ENCODE data around the gene NID1.
A peak's percentile ranks its signal among the peaks of the same experiment; 100 is the strongest.

Gene NID1

DNA sequence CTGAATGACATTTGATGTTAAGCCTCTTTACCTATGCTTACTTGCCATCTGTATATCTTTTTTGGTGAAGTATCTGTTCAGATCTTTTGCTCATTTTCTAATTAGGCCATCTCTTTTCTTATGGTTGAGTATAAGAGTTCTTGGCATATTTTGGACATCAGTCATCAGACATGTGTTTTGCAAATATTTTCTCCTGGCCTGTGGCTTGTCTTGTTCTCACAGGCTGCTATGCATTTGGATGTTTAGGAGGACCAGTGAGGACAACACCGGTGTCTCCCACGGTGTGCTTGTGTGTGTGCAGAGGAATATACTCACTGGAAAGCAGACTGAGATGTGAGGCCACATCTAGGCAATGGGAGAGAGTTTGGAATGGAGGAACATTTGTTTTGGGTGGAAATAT is 111.1 kb downstream of the NID1 start:
- no peak for DNase-seq

DNA sequence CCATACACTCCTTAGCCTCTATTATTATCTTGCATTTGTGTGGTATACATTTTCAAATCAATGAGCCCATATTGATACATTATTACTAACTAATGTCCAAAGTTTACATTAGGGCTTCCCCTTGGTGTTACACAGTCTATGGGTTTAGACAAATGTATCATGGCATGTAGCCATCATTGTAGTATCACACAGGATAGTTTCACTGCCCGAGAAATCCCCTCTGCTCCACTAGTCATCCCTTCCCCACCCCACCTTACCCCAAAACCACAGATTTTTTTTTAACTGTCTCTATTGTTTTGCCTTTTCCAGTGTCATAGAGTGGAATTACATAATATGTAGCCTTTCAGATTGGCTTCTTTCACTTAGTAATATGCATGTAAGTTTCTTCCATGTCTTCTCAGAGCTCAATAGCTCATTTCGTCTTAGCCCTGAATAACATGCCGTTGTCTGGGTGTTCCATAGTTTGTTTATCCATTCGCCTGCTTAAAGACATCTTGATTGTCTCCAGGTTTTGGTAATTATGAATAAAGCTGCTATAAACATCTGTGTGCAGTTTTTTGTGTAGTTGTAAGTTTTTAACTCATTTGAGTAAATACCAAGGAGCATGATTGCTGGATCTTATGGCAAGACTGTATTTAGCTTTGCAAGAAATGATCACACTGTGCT is 111.8 kb downstream of the NID1 start:
- DNase-seq, result peak; percentile 20

GRCh38 chr1:235951661-235952060 is 113.2 kb downstream of the NID1 start:
- peak; percentile 15 for DNase-seq

DNA sequence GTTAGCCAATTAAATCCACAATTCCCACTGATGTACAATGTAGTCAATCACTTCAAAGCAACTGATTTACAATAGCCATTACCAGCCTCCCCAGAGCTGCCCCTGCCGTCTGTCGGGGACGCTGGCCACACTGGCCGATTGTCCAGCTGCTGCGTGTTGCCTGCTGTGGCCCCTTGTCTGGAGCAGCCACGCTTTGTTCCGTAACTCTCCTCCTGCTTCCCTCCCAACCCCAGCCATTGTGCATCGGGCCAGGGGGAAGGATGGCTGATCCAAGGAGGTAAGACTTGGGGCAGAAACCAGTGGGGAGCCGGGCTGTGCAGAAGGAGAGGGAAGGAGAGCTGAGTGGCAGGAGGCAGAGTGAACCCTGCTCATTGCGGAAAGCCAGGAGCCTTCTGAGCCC is 114.6 kb downstream of the NID1 start:
- no peak for DNase-seq

GRCh38 chr1:235948774-235949427 is 116.0 kb downstream of the NID1 start:
- DNase-seq, result no peak

GRCh38 chr1:235947989-235948388 is 116.9 kb downstream of the NID1 start:
- DNase-seq, result no peak

DNA sequence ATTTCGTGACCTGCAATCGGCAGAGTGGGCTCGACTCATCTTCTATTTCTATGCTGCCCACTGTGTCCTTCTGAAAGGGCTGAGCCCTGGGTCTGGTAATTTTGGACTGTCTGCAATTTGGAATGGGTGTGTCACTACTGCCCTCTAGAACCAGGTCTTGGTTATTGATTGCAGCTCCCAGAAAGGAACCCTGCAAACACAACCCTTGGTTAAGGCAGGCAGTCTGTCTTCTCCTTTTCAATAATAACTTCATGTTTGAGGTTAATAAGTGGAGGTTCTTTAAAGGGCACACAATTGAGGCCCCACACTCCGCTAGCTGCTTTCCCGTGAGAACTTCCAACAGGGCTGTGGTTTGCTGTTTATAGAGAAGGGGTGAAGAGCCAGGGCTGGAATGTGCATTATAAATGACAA is 118.3 kb downstream of the NID1 start:
- DNase-seq, result peak; percentile 36

DNA sequence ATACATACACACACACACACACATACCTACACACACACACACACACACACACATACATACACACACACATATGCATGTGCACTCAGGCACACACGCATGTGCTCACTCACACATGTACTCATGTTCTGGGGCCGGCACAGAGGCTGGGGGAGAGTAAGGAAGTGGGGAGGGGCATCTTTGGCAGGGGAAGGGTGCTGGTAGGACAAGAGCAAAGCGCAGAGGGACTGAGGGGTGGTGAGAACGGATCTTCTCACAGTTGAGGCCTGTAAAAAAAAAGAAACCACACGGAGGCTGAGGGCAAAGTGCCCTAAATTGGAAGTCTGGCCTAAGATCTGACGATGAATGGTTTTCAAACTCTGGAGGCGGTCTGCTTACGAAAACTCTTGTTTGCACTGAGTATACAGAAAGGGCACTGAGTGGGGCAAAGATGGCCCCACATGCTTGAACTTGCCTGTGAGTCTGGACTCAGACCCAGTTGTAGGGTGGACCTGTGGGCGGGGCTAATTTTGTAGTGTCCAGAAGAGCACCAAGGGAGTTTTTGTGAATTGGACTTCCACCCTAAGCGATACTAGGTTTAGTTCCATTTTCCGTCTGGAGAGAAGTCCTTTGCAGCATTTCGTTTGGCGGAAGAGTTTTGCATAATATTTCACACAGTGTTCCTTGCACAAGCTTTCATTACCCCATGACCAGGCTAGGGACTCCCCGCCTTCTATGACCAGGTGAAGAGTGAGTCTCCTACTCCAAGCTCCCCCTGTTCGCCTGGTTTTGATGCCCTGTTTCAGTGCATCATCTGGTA is 118.9 kb downstream of the NID1 start:
- DNase-seq, result peak; percentile 29

DNA sequence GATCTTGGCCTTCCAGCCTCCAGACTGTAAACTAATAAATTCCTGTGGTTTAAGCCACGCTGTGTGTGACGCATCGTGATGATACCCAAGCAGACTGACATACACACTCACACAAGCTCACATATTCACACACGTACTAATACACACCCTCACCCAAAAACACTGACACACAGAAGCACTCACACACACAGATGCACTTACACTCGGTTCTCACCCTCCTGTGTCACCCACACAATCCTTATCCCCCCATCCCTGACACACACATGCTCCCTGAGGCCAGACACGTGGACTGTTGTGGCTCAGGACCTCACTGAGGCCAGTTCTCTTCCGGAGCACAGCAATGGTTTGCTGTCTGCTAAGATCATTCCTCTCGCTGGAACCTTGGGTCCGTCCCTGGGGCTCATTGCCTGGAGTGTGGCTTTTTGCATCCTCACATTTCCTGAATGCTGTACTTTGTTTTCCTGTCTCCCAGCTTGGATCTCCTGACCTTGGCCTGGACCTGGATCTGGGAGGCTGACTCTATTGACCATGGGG is 121.2 kb downstream of the NID1 start:
- no peak for DNase-seq

DNA sequence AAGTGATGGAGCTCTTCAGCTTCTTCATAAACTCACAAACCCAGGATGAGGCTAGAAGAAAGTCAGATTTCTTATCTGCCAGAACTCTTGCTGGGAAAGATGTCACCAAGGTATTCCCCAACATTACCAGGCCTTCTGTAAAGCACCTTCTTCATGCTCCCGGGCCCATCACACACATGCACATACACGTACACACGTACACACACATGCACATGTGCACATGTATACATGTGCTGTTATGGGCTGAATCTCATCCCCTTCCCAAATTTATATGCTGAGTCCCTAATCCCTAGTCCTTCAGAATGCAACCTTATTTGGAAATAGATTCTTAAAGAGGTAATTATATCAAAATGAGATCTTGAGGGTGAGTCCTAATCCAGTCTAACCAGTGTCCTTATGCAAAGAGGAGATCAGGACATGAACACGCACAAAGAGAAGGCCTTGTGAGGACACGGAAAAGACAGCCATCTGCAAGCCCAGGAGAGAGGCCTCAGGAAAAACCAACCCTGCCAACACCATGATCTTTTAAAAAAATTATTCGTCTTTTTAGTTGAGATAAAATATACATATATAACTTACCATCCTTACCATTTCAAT is 121.8 kb downstream of the NID1 start:
- no peak for DNase-seq

GRCh38 chr1:235942625-235942934 is 122.3 kb downstream of the NID1 start:
- no peak for DNase-seq

- no peak for DNase-seq
These were observed 122.8 kb downstream of the NID1 start for GRCh38 chr1:235941876-235942624.

DNA sequence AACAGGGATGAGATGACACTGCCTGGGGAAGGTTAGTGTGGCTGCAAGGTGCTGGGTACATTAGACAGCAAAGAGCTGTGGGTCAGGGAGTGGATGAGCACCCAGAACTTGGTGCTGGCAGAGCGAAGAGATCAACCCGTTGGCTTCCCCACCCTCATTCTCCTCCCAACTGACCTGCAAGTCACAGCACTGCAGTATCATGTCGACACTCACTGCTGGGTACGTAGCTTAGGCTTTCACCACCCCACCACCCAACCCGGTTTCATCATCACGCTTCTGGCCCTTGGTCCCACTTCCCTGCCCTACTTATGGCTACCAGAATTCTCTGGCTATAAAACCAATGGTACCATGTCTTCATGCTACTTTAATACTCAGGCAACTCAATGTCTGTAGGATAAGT is 124.6 kb downstream of the NID1 start:
- DNase-seq, result no peak

- no peak for DNase-seq
These were observed 125.5 kb downstream of the NID1 start for GRCh38 chr1:235939480-235939775.

GRCh38 chr1:235938709-235939479 is 126.0 kb downstream of the NID1 start:
- DNase-seq, result peak; percentile 27

DNA sequence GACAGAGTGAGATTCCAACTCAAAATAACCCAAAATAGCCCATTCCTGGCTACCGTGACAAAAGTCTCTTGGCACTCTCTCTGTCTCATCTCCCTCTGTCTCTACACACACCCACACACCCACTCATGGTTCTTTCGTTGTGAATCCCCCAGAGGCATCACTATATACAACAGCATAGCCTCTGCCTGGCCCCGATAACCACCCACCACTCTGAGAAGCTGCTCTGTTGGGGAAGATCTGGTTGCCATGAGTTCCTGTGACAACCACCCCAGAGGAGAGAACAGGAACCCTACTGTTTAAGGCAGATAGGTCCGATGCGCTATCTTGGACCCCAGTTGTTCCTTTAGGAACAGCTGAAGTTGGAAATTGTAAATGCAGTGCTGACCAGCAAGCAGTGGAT is 127.8 kb downstream of the NID1 start:
- DNase-seq, result no peak

DNA sequence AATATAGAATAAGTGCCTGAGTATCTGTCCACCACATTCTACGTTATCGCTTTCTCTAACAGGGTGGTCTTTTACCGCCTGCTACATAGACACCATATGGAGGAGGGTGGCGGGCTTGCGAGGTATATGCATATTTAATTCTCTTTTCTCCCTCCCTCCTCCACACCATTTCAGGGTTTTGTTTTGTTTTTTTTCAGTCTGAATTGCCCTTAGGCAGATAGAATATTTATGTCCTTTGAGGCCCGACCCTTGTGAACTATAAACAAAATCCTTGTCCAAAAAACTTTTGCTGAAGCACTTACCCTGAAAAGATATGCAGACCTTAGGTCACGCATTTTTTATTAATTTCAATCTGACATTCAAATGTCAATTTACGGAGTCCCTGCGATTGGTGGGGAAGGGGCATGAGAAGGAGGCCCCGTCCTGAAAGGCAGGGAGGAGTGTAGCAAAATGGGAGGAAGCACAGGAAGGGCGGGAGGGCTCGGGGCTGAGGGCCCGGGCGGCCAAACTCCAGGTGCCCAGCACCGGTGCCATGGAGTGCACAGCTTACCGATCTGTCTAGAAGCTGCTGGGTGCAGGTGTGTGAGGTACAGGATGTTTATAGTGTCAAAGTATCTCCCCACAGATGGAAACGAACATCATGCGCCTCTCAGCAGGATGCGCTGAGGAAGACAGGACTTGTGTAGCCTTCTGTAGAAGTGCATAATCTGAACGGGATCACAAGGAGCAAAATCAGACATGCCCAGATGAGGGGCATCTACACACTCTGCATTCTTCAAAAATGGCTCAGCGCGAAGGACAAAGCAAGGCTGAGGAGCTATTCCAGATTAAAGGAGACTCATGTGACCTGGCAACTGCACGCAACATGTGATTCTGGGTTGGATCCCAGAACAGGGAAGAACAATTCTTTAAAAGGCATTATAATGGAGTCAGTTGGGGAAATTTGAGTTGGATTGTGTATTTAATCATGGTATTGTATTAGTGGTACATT is 129.4 kb downstream of the NID1 start:
- DNase-seq, result no peak

DNA sequence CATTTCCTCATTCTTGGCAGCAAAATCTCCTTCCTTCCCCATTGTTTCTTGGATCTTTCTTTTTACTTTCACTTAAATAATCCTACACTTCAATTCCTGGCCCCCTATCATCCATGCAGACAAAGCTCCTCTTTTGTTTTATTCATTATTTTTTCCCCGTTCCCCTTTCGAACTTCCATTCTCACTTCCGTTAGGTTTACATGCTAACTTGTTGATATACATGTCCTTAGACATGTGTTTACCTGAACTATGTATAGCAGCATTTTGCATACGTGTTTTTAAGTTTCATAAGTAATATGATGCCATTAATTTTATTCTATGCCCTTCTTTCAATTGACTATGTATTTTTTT is 131.1 kb downstream of the NID1 start:
- no peak for DNase-seq

DNA sequence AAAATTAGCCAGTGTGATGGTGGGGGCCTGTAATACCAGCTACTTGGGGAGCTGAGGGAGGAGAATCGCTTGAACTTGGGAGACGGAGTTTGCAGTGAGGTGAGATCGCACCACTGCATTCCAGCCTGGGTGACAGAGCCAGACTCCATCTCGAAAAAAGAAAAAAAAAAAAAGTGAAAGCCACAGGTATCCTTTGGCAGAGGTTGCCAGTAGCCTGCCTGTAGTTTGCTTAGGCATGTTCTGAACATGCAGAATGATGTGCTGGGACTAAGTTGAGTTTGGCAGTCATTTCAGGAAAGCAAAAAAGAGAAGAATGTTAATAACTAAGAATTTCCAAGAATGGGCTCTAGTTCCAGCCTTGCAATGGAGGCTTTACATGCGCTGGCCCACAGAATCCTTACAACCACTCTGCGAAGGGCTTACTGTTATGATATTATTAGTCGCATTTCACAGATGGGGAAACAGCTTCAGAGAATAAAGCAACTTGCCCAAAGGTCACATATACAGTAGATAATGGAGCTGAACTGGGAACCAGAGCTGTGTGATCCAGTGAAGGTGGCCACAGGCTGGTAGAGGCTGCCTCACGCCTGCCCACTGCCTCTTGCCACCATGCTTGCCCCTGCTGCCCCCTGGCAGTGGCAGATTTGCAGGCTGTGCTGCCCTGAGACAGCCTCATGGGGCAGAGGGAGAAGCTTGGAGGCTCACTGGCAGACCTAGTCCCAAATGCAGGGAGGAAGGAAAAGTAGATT is 131.7 kb downstream of the NID1 start:
- no peak for DNase-seq

DNA sequence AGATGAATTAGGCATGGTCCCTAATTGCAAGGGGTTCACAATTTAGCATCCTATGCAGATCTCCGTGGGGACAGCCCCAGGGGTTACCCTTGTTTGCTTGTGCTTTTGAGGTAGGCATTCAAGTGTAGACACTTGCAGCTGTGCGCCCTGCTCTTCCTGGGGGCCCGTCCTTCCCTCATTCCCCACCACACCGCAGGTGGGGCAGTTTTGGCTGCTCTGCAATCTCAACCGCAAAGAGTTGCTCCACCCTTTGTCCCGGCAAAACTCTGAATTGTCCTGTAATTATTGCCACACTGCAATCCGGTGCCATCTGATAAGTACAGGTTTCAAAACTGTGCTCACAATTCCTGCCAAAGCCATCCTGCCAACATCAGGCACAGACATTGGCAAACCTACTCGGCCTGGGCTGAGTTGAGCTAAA is 132.8 kb downstream of the NID1 start:
- no peak for DNase-seq

Data from CD4-positive, alpha-beta T cell treated with Interleukin-17A for 1 hour (primary cell).